CD8-positive, alpha-beta memory T cell (primary cell): Measurements from ENCODE around the gene C16orf87. TPM values are rescaled to one million over a fixed set of nuclear protein-coding genes. Genes with fewer than 3 reads are reported as not detected.

Experiments used
- CTCF ChIA-PET: fragments of 350-600 bp; sonication (Branson Sonifier 250); formaldehyde crosslinking; loops from one replicate; lab custom pipeline; 2021; ENCODE audit warnings: antibody characterized with exemption; lab: Charles Lee
- POLR2A ChIA-PET: fragments of 350-600 bp; sonication (Branson Sonifier 250); formaldehyde crosslinking; loops from one replicate; lab custom pipeline; 2021; ENCODE audit warnings: antibody characterized with exemption; lab: Charles Lee
- DNase-seq, 5 donors: peaks; one replicate each; pipeline versions ENCODE4 v3.0.0 to v3.0.0-alpha.2; 2020 to 2022; ENCODE audit warnings: mixed read lengths in 1 of 5
- H3K27ac ChIP-seq: one replicate; pipeline ENCODE4 v1.7.0; 2013; ENCODE audit warnings: low read depth, mild to moderate bottlenecking, low read length, moderate library complexity
- H3K27me3 ChIP-seq: 2 replicates; pipeline ENCODE4 v1.7.0; 2013; ENCODE audit warnings: low read length, mild to moderate bottlenecking; ENCODE audit not compliant: insufficient read depth, poor library complexity, severe bottlenecking
- H3K36me3 ChIP-seq: 2 replicates; pipeline ENCODE4 v1.7.0; 2013; ENCODE audit warnings: mild to moderate bottlenecking, low read length, moderate library complexity; ENCODE audit not compliant: insufficient read depth
- H3K4me1 ChIP-seq: 2 replicates; pipeline ENCODE4 v1.7.0; 2013; ENCODE audit warnings: mild to moderate bottlenecking, low read length, moderate library complexity; ENCODE audit not compliant: insufficient read depth
- H3K4me3 ChIP-seq: 2 replicates; pipeline ENCODE4 v1.7.0; 2013; ENCODE audit warnings: mild to moderate bottlenecking, low read length
- H3K9me3 ChIP-seq: 2 replicates; pipeline ENCODE4 v1.7.0; 2013; ENCODE audit warnings: mild to moderate bottlenecking, low read length
- H3K27ac Mint-ChIP-seq, 8 donors: one replicate each; pipeline ENCODE4 v1.8.0; 2020 to 2021; ENCODE audit warnings: mixed read lengths in 8 of 8, mild to moderate bottlenecking in 6 of 8, inconsistent platforms in 3 of 8, moderate library complexity in 3 of 8
- H3K27me3 Mint-ChIP-seq, 2 donors: one replicate each; pipeline ENCODE4 v1.8.0; 2020 to 2021; ENCODE audit warnings: mixed read lengths in 2 of 2, mild to moderate bottlenecking in 1 of 2, moderate library complexity in 1 of 2
- H3K36me3 Mint-ChIP-seq, 3 donors: one replicate each; pipeline ENCODE4 v1.8.0; 2020 to 2021; ENCODE audit warnings: mixed read lengths in 3 of 3, inconsistent platforms in 1 of 3, mild to moderate bottlenecking in 1 of 3
- H3K4me1 Mint-ChIP-seq, 3 donors: one replicate each; pipeline ENCODE4 v1.8.0; 2020 to 2021; ENCODE audit warnings: mixed read lengths in 3 of 3, inconsistent platforms in 1 of 3, mild to moderate bottlenecking in 1 of 3
- H3K4me3 Mint-ChIP-seq, 7 donors: one replicate each; pipeline ENCODE4 v1.8.0; 2020 to 2021; ENCODE audit warnings: mixed read lengths in 7 of 7, mild to moderate bottlenecking in 6 of 7, moderate library complexity in 4 of 7, inconsistent platforms in 2 of 7
- H3K9me3 Mint-ChIP-seq, 5 donors: one replicate each; pipeline ENCODE4 v1.8.0; 2020 to 2022; ENCODE audit warnings: mixed read lengths in 5 of 5, mild to moderate bottlenecking in 3 of 5, moderate library complexity in 2 of 5, inconsistent platforms in 1 of 5
- polyA plus RNA-seq: library from polyadenylated mRNA; unstranded; fragments of 300-500 nt; fragmentation: Illumina TruSeq; gene quantifications from one replicate; pipeline ENCODE4 v1.2.3, GENCODE V29; 2021
- total RNA-seq, 2 experiments: library from RNA; stranded (reverse); gene quantifications; one replicate each; pipeline ENCODE4 v1.2.3, GENCODE V29; 2021

C16orf87 gene
- total and polyA plus RNA-seq, 3 experiments from 2014 or later: 9.1 to 22.8 (median 22.6) TPM

GRCh38 chr16:46826631-46827030 is 4.3 kb downstream of the C16orf87 start:
- H3K4me3 ChIP-seq: no peak overlapping the region
- Mint-ChIP-seq H3K4me3 (no peak overlapping the region), H3K9me3 (peaks cover 0 to 3% (median 0%) of the 10 kb centered on the region in 5 donors), H3K36me3 (peaks cover 5 to 11% (median 5%) of the 10 kb centered on the region in 3 donors), H3K27me3 (peaks cover 0 to 6% of the 10 kb centered on the region in 2 donors), H3K4me1 (peaks cover 31 to 48% (median 41%) of the 10 kb centered on the region in 3 donors), H3K27ac (peak overlapping the region in 1 of 8 donors; percentile 55)
- CTCF ChIA-PET: no interaction called here
- H3K27me3 ChIP-seq: no peaks in the 10 kb centered on the region
- peaks cover 16% of the 10 kb centered on the region for H3K4me1 ChIP-seq
- H3K36me3 ChIP-seq: no peaks in the 10 kb centered on the region
- H3K9me3 ChIP-seq: no peaks in the 10 kb centered on the region
- no peak for DNase-seq
- H3K27ac ChIP-seq: no peak overlapping the region
- POLR2A ChIA-PET: no interaction called here

GRCh38 chr16:46822270-46822669 is 8.7 kb downstream of the C16orf87 start:
- CTCF ChIA-PET: interaction anchor here (1.1 kb wide), 1 partner anchor 22 kb away, joined by 3 read pairs; no protein-coding TSS in a partner anchor
- Histone ChIP-seq H3K9me3 (no peaks in the 10 kb centered on the region), H3K27me3 (no peaks in the 10 kb centered on the region), H3K4me3 (no peak overlapping the region), H3K27ac (no peak overlapping the region), H3K36me3 (no peaks in the 10 kb centered on the region), H3K4me1 (peaks cover 5% of the 10 kb centered on the region)
- Mint-ChIP-seq H3K9me3 (no peaks in the 10 kb centered on the region), H3K36me3 (peaks cover 5 to 8% (median 5%) of the 10 kb centered on the region in 3 donors), H3K4me3 (no peak overlapping the region), H3K27me3 (peaks cover 0 to 2% of the 10 kb centered on the region in 2 donors), H3K4me1 (peaks cover 14 to 28% (median 22%) of the 10 kb centered on the region in 3 donors), H3K27ac (no peak overlapping the region)
- POLR2A ChIA-PET: no interaction called here
- no peak for DNase-seq

GRCh38 chr16:46817961-46818360 is 13.0 kb downstream of the C16orf87 start:
- no peaks in the 10 kb centered on the region for H3K27me3 Mint-ChIP-seq
- Histone ChIP-seq H3K36me3 (no peaks in the 10 kb centered on the region), H3K4me1 (no peaks in the 10 kb centered on the region), H3K27me3 (no peaks in the 10 kb centered on the region), H3K4me3 (no peak overlapping the region), H3K9me3 (no peaks in the 10 kb centered on the region), H3K27ac (no peak overlapping the region)
- DNase-seq: no peak
- H3K36me3 Mint-ChIP-seq: peaks cover 2 to 9% (median 9%) of the 10 kb centered on the region in 3 donors
- POLR2A ChIA-PET: no interaction called here
- no peak overlapping the region for H3K4me3 Mint-ChIP-seq
- CTCF ChIA-PET: no interaction called here
- no peak overlapping the region for H3K27ac Mint-ChIP-seq
- no peaks in the 10 kb centered on the region for H3K9me3 Mint-ChIP-seq
- H3K4me1 Mint-ChIP-seq: peaks cover 30 to 47% (median 42%) of the 10 kb centered on the region in 3 donors

- Histone ChIP-seq H3K9me3 (no peaks in the 10 kb centered on the region), H3K4me3 (no peak overlapping the region), H3K4me1 (no peaks in the 10 kb centered on the region), H3K27me3 (no peaks in the 10 kb centered on the region), H3K27ac (no peak overlapping the region), H3K36me3 (no peaks in the 10 kb centered on the region)
- Mint-ChIP-seq H3K27me3 (no peaks in the 10 kb centered on the region), H3K4me1 (peaks cover 36 to 58% (median 52%) of the 10 kb centered on the region in 3 donors), H3K27ac (peak overlapping the region in 1 of 8 donors; percentile 45), H3K36me3 (peaks cover 3 to 9% (median 9%) of the 10 kb centered on the region in 3 donors), H3K4me3 (peak overlapping the region in 5 of 7 donors; percentile 46 to 68 (median 49)), H3K9me3 (no peaks in the 10 kb centered on the region)
- POLR2A ChIA-PET: no interaction called here
- DNase-seq: no peak
- CTCF ChIA-PET: no interaction called here
Observed at GRCh38 chr16:46814790-46815189, 16.2 kb downstream of the C16orf87 start.

- ChIA-PET CTCF (no interaction called here), POLR2A (no interaction called here)
- no peaks in the 10 kb centered on the region for H3K36me3 ChIP-seq
- H3K9me3 Mint-ChIP-seq: no peaks in the 10 kb centered on the region
- H3K27ac ChIP-seq: no peak overlapping the region
- H3K27me3 ChIP-seq: no peaks in the 10 kb centered on the region
- H3K9me3 ChIP-seq: no peaks in the 10 kb centered on the region
- H3K27me3 Mint-ChIP-seq: no peaks in the 10 kb centered on the region
- DNase-seq: no peak
- H3K4me3 Mint-ChIP-seq: no peak overlapping the region
- peaks cover 36 to 53% (median 47%) of the 10 kb centered on the region in 3 donors for H3K4me1 Mint-ChIP-seq
- H3K4me1 ChIP-seq: no peaks in the 10 kb centered on the region
- H3K27ac Mint-ChIP-seq: no peak overlapping the region
- H3K36me3 Mint-ChIP-seq: peaks cover 3 to 9% (median 6%) of the 10 kb centered on the region in 3 donors
- no peak overlapping the region for H3K4me3 ChIP-seq
Observed at GRCh38 chr16:46813611-46814010, 17.4 kb downstream of the C16orf87 start.

GRCh38 chr16:46812781-46813540 is 18.0 kb downstream of the C16orf87 start:
- POLR2A ChIA-PET: no interaction called here
- Histone ChIP-seq H3K9me3 (no peaks in the 10 kb centered on the region), H3K27me3 (no peaks in the 10 kb centered on the region), H3K4me1 (no peaks in the 10 kb centered on the region), H3K36me3 (no peaks in the 10 kb centered on the region), H3K4me3 (no peak overlapping the region), H3K27ac (no peak overlapping the region)
- Mint-ChIP-seq H3K36me3 (peaks cover 3 to 9% (median 8%) of the 10 kb centered on the region in 3 donors), H3K4me1 (peaks cover 36 to 52% (median 46%) of the 10 kb centered on the region in 3 donors), H3K9me3 (no peaks in the 10 kb centered on the region), H3K27me3 (no peaks in the 10 kb centered on the region), H3K4me3 (peak overlapping the region in 1 of 7 donors; percentile 21), H3K27ac (peak overlapping the region in 3 of 8 donors; percentile 11 to 23 (median 19))
- DNase-seq: no peak
- CTCF ChIA-PET: interaction anchor here (1.4 kb wide), 1 partner anchor 11 kb away, joined by 5 read pairs; no protein-coding TSS in a partner anchor

GRCh38 chr16:46811682-46812081 is 19.3 kb downstream of the C16orf87 start:
- H3K9me3 ChIP-seq: no peaks in the 10 kb centered on the region
- H3K27ac ChIP-seq: no peak overlapping the region
- no peaks in the 10 kb centered on the region for H3K36me3 ChIP-seq
- no peak overlapping the region for H3K4me3 ChIP-seq
- no peaks in the 10 kb centered on the region for H3K27me3 Mint-ChIP-seq
- H3K4me1 Mint-ChIP-seq: peaks cover 35 to 47% (median 42%) of the 10 kb centered on the region in 3 donors
- H3K27ac Mint-ChIP-seq: no peak overlapping the region
- no peak overlapping the region for H3K4me3 Mint-ChIP-seq
- no peaks in the 10 kb centered on the region for H3K27me3 ChIP-seq
- ChIA-PET POLR2A (no interaction called here), CTCF (interaction anchor here (1.4 kb wide), 1 partner anchor 10 kb away, joined by 5 read pairs; no protein-coding TSS in a partner anchor)
- H3K36me3 Mint-ChIP-seq: peaks cover 3 to 10% (median 9%) of the 10 kb centered on the region in 3 donors
- no peak for DNase-seq
- no peaks in the 10 kb centered on the region for H3K4me1 ChIP-seq
- H3K9me3 Mint-ChIP-seq: no peaks in the 10 kb centered on the region

- H3K4me1 Mint-ChIP-seq: peaks cover 16 to 32% (median 18%) of the 10 kb centered on the region in 3 donors
- H3K4me3 Mint-ChIP-seq: no peak overlapping the region
- no peak overlapping the region for H3K27ac ChIP-seq
- POLR2A ChIA-PET: no interaction called here
- DNase-seq: no peak
- no peaks in the 10 kb centered on the region for H3K36me3 ChIP-seq
- H3K27me3 Mint-ChIP-seq: no peaks in the 10 kb centered on the region
- no peaks in the 10 kb centered on the region for H3K4me1 ChIP-seq
- H3K36me3 Mint-ChIP-seq: peaks cover 3 to 13% (median 6%) of the 10 kb centered on the region in 3 donors
- no peaks in the 10 kb centered on the region for H3K9me3 Mint-ChIP-seq
- no peak overlapping the region for H3K4me3 ChIP-seq
- H3K9me3 ChIP-seq: no peaks in the 10 kb centered on the region
- no peak overlapping the region for H3K27ac Mint-ChIP-seq
- CTCF ChIA-PET: no interaction called here
- no peaks in the 10 kb centered on the region for H3K27me3 ChIP-seq
Observed at GRCh38 chr16:46808997-46809396, 22.0 kb downstream of the C16orf87 start.
